GM12878 (cell line): ENCODE measurements around the gene C1orf21. TPM values are rescaled to one million over a fixed set of nuclear protein-coding genes. Genes with fewer than 3 reads are reported as not detected.

Experiments
- ATAC-seq: fragments of 200-7000 bp; cut with Tn5 transposase; 3 replicates; pipeline ENCODE4 v1.9.1; 2020; ENCODE audit warnings: mild to moderate bottlenecking, moderate library complexity
- BruUV-seq: library from RNA; stranded (reverse); fragments of 400-500 nt; replicated peaks from 2 replicates; lab custom pipeline; 2021; lab: Mats Ljungman, UMichigan
- CTCF ChIA-PET: fragments of 300-600 bp; sonication (Branson Sonifier 250); formaldehyde crosslinking; extraction: SDS; loops from one replicate; lab custom pipeline; 2021; ENCODE audit warnings: inconsistent platforms; lab: Yijun Ruan, JAX
- POLR2A ChIA-PET: fragments of 350-600 bp; formaldehyde crosslinking; extraction: SDS; loops from one replicate; lab custom pipeline; 2021; ENCODE audit warnings: inconsistent platforms; lab: Charles Lee
- RAD21 ChIA-PET: fragments of 300-600 bp; sonication (Branson Sonifier 250); formaldehyde crosslinking; loops from one replicate; lab custom pipeline; 2023; ENCODE audit warnings: antibody characterized with exemption; ENCODE audit not compliant: unreplicated experiment; lab: Charles Lee
- SMC1A ChIA-PET: fragments of 300-600 bp; sonication (Branson Sonifier 250); formaldehyde crosslinking; loops from one replicate; lab custom pipeline; 2023; ENCODE audit not compliant: unreplicated experiment, uncharacterized antibody; lab: Charles Lee
- DNase-seq: peaks from one replicate; pipeline ENCODE4 v3.0.0-alpha.2; 2011; ENCODE audit warnings: low read depth, low spot score
- FAIRE-seq: peaks from 3 replicates; lab custom pipeline; 2011; peaks lifted over from hg19 to GRCh38; lab: Jason Lieb, UNC
- H2AFZ ChIP-seq: 2 replicates; pipeline ENCODE4 v1.6.0; 2011; ENCODE audit warnings: low read depth, low read length, control low read depth; ENCODE audit not compliant: control insufficient read depth
- H3K27ac ChIP-seq: 2 replicates; pipeline ENCODE4 v1.5.1; 2011; ENCODE audit warnings: control low read depth; ENCODE audit not compliant: control insufficient read depth, insufficient read depth
- H3K27me3 ChIP-seq, 2 experiments: replicated peaks in 1 of 2; 2 replicates each; pipeline versions ENCODE4 v1.6.0 to v1.6.1; 2011; ENCODE audit warnings: low read length in 1 of 2; ENCODE audit not compliant: control insufficient read depth in 2 of 2, insufficient read depth in 2 of 2
- H3K36me3 ChIP-seq, 2 experiments: 2 replicates each; pipeline ENCODE4 v1.5.1; 2011; ENCODE audit warnings: low read length in 1 of 2; ENCODE audit not compliant: control insufficient read depth in 2 of 2, insufficient read depth in 2 of 2
- H3K4me1 ChIP-seq: 2 replicates; pipeline ENCODE4 v1.6.1; 2011; ENCODE audit warnings: mild to moderate bottlenecking, low read length, moderate library complexity, mixed read lengths; ENCODE audit not compliant: control insufficient read depth, insufficient read depth
- H3K4me2 ChIP-seq: 2 replicates; pipeline ENCODE4 v1.6.0; 2011; ENCODE audit warnings: control low read depth; ENCODE audit not compliant: control insufficient read depth, insufficient read depth
- H3K4me3 ChIP-seq: fragments of 200-600 bp; sonication (generic); 2 replicates; pipeline ENCODE4 v1.5.1; 2016
- H3K79me2 ChIP-seq: 2 replicates; pipeline ENCODE4 v1.6.0; 2011; ENCODE audit warnings: low read length; ENCODE audit not compliant: control insufficient read depth, insufficient read depth
- H3K9ac ChIP-seq: 2 replicates; pipeline ENCODE4 v1.8.0; 2011; ENCODE audit warnings: low read length, control low read depth, mixed read lengths; ENCODE audit not compliant: control insufficient read depth, insufficient read depth
- H3K9me3 ChIP-seq: replicated peaks from 3 replicates; pipeline ENCODE4 v1.5.1; 2011; ENCODE audit warnings: mild to moderate bottlenecking, low read length; ENCODE audit not compliant: control insufficient read depth, insufficient read depth
- H4K20me1 ChIP-seq: 2 replicates; pipeline ENCODE4 v1.6.0; 2011; ENCODE audit not compliant: control insufficient read depth, insufficient read depth
- ASH2L ChIP-seq: fragments of 300-600, 200-600 bp; sonication (generic); IDR thresholded peaks from 2 replicates; pipeline ENCODE4 v1.6.1; 2017; ENCODE audit warnings: low read depth, mild to moderate bottlenecking, borderline replicate concordance
- CHD4 ChIP-seq: fragments of 200-600 bp; sonication (generic); IDR thresholded peaks from 2 replicates; pipeline ENCODE4 v1.6.1; 2016; ENCODE audit warnings: mild to moderate bottlenecking
- IRF4 ChIP-seq: IDR thresholded peaks from 2 replicates; pipeline ENCODE4 v1.6.1; 2011; ENCODE audit warnings: low read depth, low read length
- NFIC ChIP-seq: IDR thresholded peaks from 2 replicates; pipeline ENCODE4 v1.6.1; 2012; ENCODE audit warnings: low read depth, mild to moderate bottlenecking, inconsistent platforms, low read length, moderate library complexity
- NFYB ChIP-seq: IDR thresholded peaks from 2 replicates; pipeline ENCODE4 v1.6.1; 2011; ENCODE audit warnings: low read depth, mild to moderate bottlenecking, low read length, improper control_type of control experiment, moderate library complexity; ENCODE audit not compliant: insufficient read depth
- PRDM15 ChIP-seq: fragments of 450-650 bp; formaldehyde crosslinking; IDR thresholded peaks from 2 replicates; pipeline ENCODE4 v1.4.0; 2020; ENCODE audit warnings: mild to moderate bottlenecking, moderate library complexity
- RAD51 ChIP-seq: fragments of 450-650 bp; IDR thresholded peaks from 2 replicates; pipeline ENCODE4 v1.6.1; 2016; ENCODE audit warnings: moderate library complexity, mild to moderate bottlenecking, inconsistent platforms
- SMAD5 ChIP-seq: IDR thresholded peaks from 2 replicates; pipeline ENCODE4 v1.6.1; 2016; ENCODE audit warnings: antibody characterized with exemption, low read depth
- ZBTB40 ChIP-seq: fragments of 450-650 bp; IDR thresholded peaks from 2 replicates; pipeline ENCODE4 v1.6.1; 2016; ENCODE audit warnings: mild to moderate bottlenecking, moderate library complexity, borderline replicate concordance
- WGBS: methylation state at CpG from one replicate; pipeline ENCODE4 v1.1.6; 2016; ENCODE audit warnings: low lambda C conversion rate; ENCODE audit not compliant: insufficient replicate concordance, insufficient coverage; ENCODE audit errors: missing lambda C conversion rate; 5-methylcytosine and 5-hydroxymethylcytosine counted together
- in situ Hi-C: fragments of 300-500 bp; cut with MboI; formaldehyde crosslinking; loops from 9 replicates; pipeline ENCODE4 v1.14.3; 2018; ENCODE audit warnings: mixed read lengths
- intact Hi-C: fragments of 100-400 bp; cut with micrococcal nuclease; formaldehyde crosslinking; loops from one replicate; pipeline ENCODE4 v1.14.2; 2022; ENCODE audit not compliant: unreplicated experiment
- polyA plus RNA-seq, 11 experiments: library from polyadenylated mRNA; depleted of rRNA in 4 of 11; unstranded in 6 of 11; stranded (reverse) in 5 of 11; fragments of >200 nt; fragmentation: Nextera tagmentation in 4 of 11; fragmentation: Illumina TruSeq in 1 of 11; extraction: Ambion mirVana in 4 of 11; extraction: Trizol in 1 of 11; gene quantifications; 1 replicate in 1 of 11; 2 replicates in 10 of 11; pipeline versions ENCODE4 v1.2.1 to v1.2.3, GENCODE V29; 2011 to 2016; ENCODE audit warnings: inconsistent platforms in 2 of 11, missing spikeins in 2 of 11, low read depth in 1 of 11
- total RNA-seq, 4 experiments: library from RNA; depleted of rRNA in 3 of 4; stranded (reverse); fragments of >200 nt in 3 of 4; fragmentation: Illumina TruSeq in 1 of 4; extraction: Trizol in 1 of 4; gene quantifications; 2 replicates each; pipeline versions ENCODE4 v1.2.1 to v1.2.3, GENCODE V29; 2013 to 2021

The C1orf21 gene
- total and polyA plus RNA-seq, 10 of the 15 experiments (the other 5 are each of a cell fraction or from before 2014, with no cell fraction given): 0.03 to 1.6 (median 0.17) TPM; not detected in 3

GRCh38 chr1:184658055-184658454, 271.2 kb downstream of the C1orf21 start:
- H3K4me1 ChIP-seq: no peaks in the 10 kb centered on the region
- BruUV-seq: no TSS peak
- FAIRE-seq: no peak
- H3K9me3 ChIP-seq: no peaks in the 10 kb centered on the region
- SMC1A ChIA-PET: interaction anchor here (0.6 kb wide), 1 partner anchor 174 kb away, joined by 3 read pairs; no protein-coding TSS in a partner anchor
- TF ChIP-seq NFIC (no peak), CHD4 (no peak), SMAD5 (no peak), ZBTB40 (no peak), PRDM15 (CRISPR knock-in tag) (no peak), ASH2L (no peak), IRF4 (no peak), NFYB (no peak), RAD51 (no peak)
- H2AFZ ChIP-seq: no peak overlapping the region
- H3K79me2 ChIP-seq: no peaks in the 10 kb centered on the region
- DNase-seq: no peak
- CTCF ChIA-PET: no interaction called here
- no peak overlapping the region for H3K4me3 ChIP-seq
- WGBS: 67% methylated on average over 2 of the region's 2 CpGs
- no peak overlapping the region for H3K27ac ChIP-seq
- ATAC-seq: no peak
- no peak overlapping the region for H3K9ac ChIP-seq
- POLR2A ChIA-PET: no interaction called here
- H3K36me3 ChIP-seq: no peaks in the 10 kb centered on the region
- H3K4me2 ChIP-seq: no peak overlapping the region
- peaks cover 0 to 3% of the 10 kb centered on the region in 2 experiments; a peak in 1 of 4 replicates for H3K27me3 ChIP-seq
- no peaks in the 10 kb centered on the region for H4K20me1 ChIP-seq
- RAD21 ChIA-PET: no interaction called here
- intact Hi-C loops: no loop called here
- in situ Hi-C loops: no loop called here
